IMR-90 (cell line): ENCODE measurements around the gene SEMA6A. TPM values are rescaled to one million over a fixed set of nuclear protein-coding genes. Genes with fewer than 3 reads are reported as not detected.

Experiments used
- ATAC-seq: fragments of 200-7000 bp; cut with Tn5 transposase; 2 replicates; pipeline ENCODE4 v1.9.1; 2020; ENCODE audit warnings: low read depth, mild to moderate bottlenecking, moderate library complexity
- BruUV-seq: library from RNA; stranded (reverse); fragments of 400-500 nt; replicated peaks from 2 replicates; lab custom pipeline; 2021; lab: Mats Ljungman, UMichigan
- CTCF ChIA-PET: fragments of 300-600 bp; formaldehyde crosslinking; extraction: SDS; loops from one replicate; lab custom pipeline; 2021; ENCODE audit warnings: antibody characterized with exemption; lab: Yijun Ruan, JAX
- POLR2A ChIA-PET: fragments of 300-600 bp; sonication (Branson Sonifier 250); formaldehyde crosslinking; loops from one replicate; lab custom pipeline; 2022; ENCODE audit warnings: antibody characterized with exemption; ENCODE audit not compliant: unreplicated experiment; lab: Charles Lee
- DNase-seq: peaks from one replicate; pipeline ENCODE4 v3.0.0; 2013
- H2AFZ ChIP-seq: replicated peaks from 2 replicates; pipeline ENCODE3; 2013; ENCODE audit warnings: low read length, mild to moderate bottlenecking; ENCODE audit not compliant: poor library complexity
- H2AK5ac ChIP-seq: 2 replicates; pipeline ENCODE4 v1.6.1; 2013; ENCODE audit warnings: low read depth, low read length, inconsistent platforms
- H2AK9ac ChIP-seq: replicated peaks from 2 replicates; pipeline ENCODE3; 2013; ENCODE audit warnings: mild to moderate bottlenecking, low read depth, low read length, moderate library complexity; ENCODE audit not compliant: poor library complexity
- H2BK120ac ChIP-seq: 2 replicates; pipeline ENCODE4 v1.6.1; 2013; ENCODE audit warnings: low read depth, low read length, inconsistent platforms
- H2BK15ac ChIP-seq: 3 replicates; pipeline ENCODE4 v1.6.1; 2013; ENCODE audit warnings: low read depth, low read length, inconsistent platforms
- H2BK20ac ChIP-seq: 2 replicates; pipeline ENCODE4 v1.6.1; 2013; ENCODE audit warnings: low read depth, mild to moderate bottlenecking, inconsistent platforms, low read length, moderate library complexity
- H2BK5ac ChIP-seq: 2 replicates; pipeline ENCODE4 v1.6.1; 2013; ENCODE audit warnings: mild to moderate bottlenecking, low read depth, low read length, inconsistent platforms; ENCODE audit not compliant: poor library complexity, severe bottlenecking
- H3K14ac ChIP-seq: replicated peaks from 2 replicates; pipeline ENCODE4 v1.6.1; 2013; ENCODE audit warnings: low read depth, low read length, inconsistent platforms
- H3K18ac ChIP-seq: 2 replicates; pipeline ENCODE4 v1.6.1; 2013; ENCODE audit warnings: low read depth, low read length, control low read depth
- H3K23ac ChIP-seq: 2 replicates; pipeline ENCODE4 v1.6.1; 2013; ENCODE audit warnings: low read depth, low read length, inconsistent platforms
- H3K27ac ChIP-seq: 2 replicates; pipeline ENCODE4 v1.5.1; 2013; ENCODE audit warnings: mild to moderate bottlenecking, control low read depth, low read length; ENCODE audit not compliant: insufficient read depth
- H3K27me3 ChIP-seq: 2 replicates; pipeline ENCODE4 v1.6.1; 2013; ENCODE audit warnings: low read length; ENCODE audit not compliant: control insufficient read depth, insufficient read depth
- H3K36me3 ChIP-seq: 2 replicates; pipeline ENCODE4 v1.6.1; 2013; ENCODE audit warnings: low read length, mixed read lengths; ENCODE audit not compliant: control insufficient read depth, insufficient read depth
- H3K4ac ChIP-seq: 2 replicates; pipeline ENCODE4 v1.6.1; 2013; ENCODE audit warnings: low read depth, low read length, inconsistent platforms
- H3K4me1 ChIP-seq: 2 replicates; pipeline ENCODE4 v1.6.1; 2013; ENCODE audit warnings: low read length, mixed read lengths; ENCODE audit not compliant: control insufficient read depth, insufficient read depth
- H3K4me2 ChIP-seq: 2 replicates; pipeline ENCODE4 v1.6.1; 2013; ENCODE audit warnings: low read depth, mild to moderate bottlenecking, control low read depth, low read length, moderate library complexity
- H3K4me3 ChIP-seq: 2 replicates; pipeline ENCODE4 v1.5.1; 2013; ENCODE audit warnings: low read depth, mild to moderate bottlenecking, control low read depth, low read length, moderate library complexity; ENCODE audit not compliant: insufficient read depth
- H3K56ac ChIP-seq: 2 replicates; pipeline ENCODE4 v1.6.1; 2013; ENCODE audit warnings: low read length, inconsistent platforms; ENCODE audit not compliant: insufficient read depth; ENCODE audit errors: extremely low read depth
- H3K79me1 ChIP-seq, 2 experiments: 2 replicates each; pipeline ENCODE4 v1.6.1; 2013; ENCODE audit warnings: low read length in 2 of 2, inconsistent platforms in 1 of 2, low read depth in 1 of 2
- H3K9ac ChIP-seq: 2 replicates; pipeline ENCODE4 v1.6.1; 2013; ENCODE audit warnings: low read depth, low read length, control low read depth
- H3K9me1 ChIP-seq: 2 replicates; pipeline ENCODE4 v1.6.1; 2013; ENCODE audit warnings: low read length, inconsistent platforms; ENCODE audit not compliant: insufficient read depth
- H3K9me3 ChIP-seq: 2 replicates; pipeline ENCODE4 v1.6.1; 2013; ENCODE audit warnings: low read length; ENCODE audit not compliant: control insufficient read depth, insufficient read depth
- H4K20me1 ChIP-seq: 2 replicates; pipeline ENCODE4 v1.6.1; 2013; ENCODE audit warnings: low read length, inconsistent platforms; ENCODE audit not compliant: insufficient read depth
- H4K5ac ChIP-seq: 2 replicates; pipeline ENCODE4 v1.6.1; 2013; ENCODE audit warnings: mild to moderate bottlenecking, low read depth, low read length, control low read depth
- H4K8ac ChIP-seq, 2 experiments: 2 replicates each; pipeline ENCODE4 v1.6.1; 2013; ENCODE audit warnings: low read depth in 2 of 2, low read length in 2 of 2, control low read depth in 1 of 2, inconsistent platforms in 1 of 2
- H4K91ac ChIP-seq: 2 replicates; pipeline ENCODE4 v1.6.1; 2013; ENCODE audit warnings: low read depth, low read length, inconsistent platforms; ENCODE audit not compliant: insufficient read depth
- BHLHE40 ChIP-seq: fragments of 150-350 bp; IDR thresholded peaks from 2 replicates; pipeline ENCODE4 v1.6.1; 2016; ENCODE audit warnings: mild to moderate bottlenecking, low read depth, low read length
- CHD1 ChIP-seq: IDR thresholded peaks from 2 replicates; pipeline ENCODE4 v1.6.1; 2012; ENCODE audit warnings: low read depth, low read length, improper control_type of control experiment
- FOS ChIP-seq: fragments of 150-350 bp; IDR thresholded peaks from 2 replicates; pipeline ENCODE4 v1.6.1; 2016; ENCODE audit warnings: low read depth, low read length
- MXI1 ChIP-seq: IDR thresholded peaks from 2 replicates; pipeline ENCODE4 v1.6.1; 2012; ENCODE audit warnings: low read depth, mild to moderate bottlenecking, low read length, moderate library complexity, borderline replicate concordance
- RCOR1 ChIP-seq: IDR thresholded peaks from 2 replicates; pipeline ENCODE4 v1.6.1; 2012; ENCODE audit warnings: mild to moderate bottlenecking, low read length, improper control_type of control experiment; ENCODE audit not compliant: insufficient replicate concordance
- WGBS, 2 experiments: methylation state at CpG; one replicate each; pipeline versions ENCODE4 v1.1.5 to v1.1.7; 2013; ENCODE audit warnings: missing lambda C conversion rate in 2 of 2; ENCODE audit not compliant: insufficient read length in 1 of 2; ENCODE audit errors: extremely low coverage in 2 of 2; 5-methylcytosine and 5-hydroxymethylcytosine counted together
- dilution Hi-C: fragments of 300-500 bp; cut with HindIII; formaldehyde crosslinking; loops from one replicate; pipeline ENCODE4 v1.14.3; 2018; ENCODE audit warnings: low sequenced_read_pairs; ENCODE audit not compliant: unreplicated experiment
- in situ Hi-C: fragments of 300-500 bp; cut with MboI; formaldehyde crosslinking; loops from 3 replicates; pipeline ENCODE4 v1.14.3; 2019; ENCODE audit warnings: low sequenced_read_pairs, inconsistent platforms, mixed read lengths
- intact Hi-C: fragments of 100-400 bp; cut with micrococcal nuclease; formaldehyde crosslinking; loops from 2 replicates; pipeline ENCODE4 v1.10.0; 2022
- polyA plus RNA-seq, 3 experiments: library from polyadenylated mRNA; depleted of rRNA; stranded (reverse); fragments of >200 nt; gene quantifications; 2 replicates each; pipeline ENCODE4 v1.2.3, GENCODE V29; 2012; ENCODE audit warnings: low replicate concordance in 1 of 3
- total RNA-seq: library from RNA; depleted of rRNA; stranded (reverse); fragments of >200 nt; gene quantifications from 2 replicates; pipeline ENCODE4 v1.2.3, GENCODE V29; 2012

SEMA6A gene
- total and polyA plus RNA-seq, 2 of the 4 experiments (the other 2 are of a cell fraction): 0.27 to 0.36 TPM

DNA sequence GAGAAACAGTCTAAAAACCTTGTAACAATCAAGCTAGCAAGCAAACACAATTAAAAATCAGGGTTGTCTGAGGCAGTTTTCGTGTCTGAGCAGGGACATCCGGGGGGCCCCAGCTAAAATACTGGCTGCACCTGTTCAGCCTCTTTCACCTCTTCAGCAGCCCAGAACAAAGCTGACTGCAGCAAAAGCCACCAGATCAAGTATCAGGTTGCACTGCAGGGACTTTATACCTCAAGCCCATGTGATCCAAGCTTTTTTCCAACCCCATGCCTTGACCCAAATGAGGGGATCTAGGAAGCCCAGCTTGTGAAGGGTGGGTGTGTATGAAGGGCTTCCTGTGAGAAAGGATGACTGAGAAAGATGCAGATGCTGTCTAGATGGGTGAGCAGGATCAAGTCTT lies 133.4 kb downstream of the SEMA6A start:
- Histone ChIP-seq H4K91ac (no peak overlapping the region), H2BK120ac (no peak overlapping the region), H4K5ac (no peak overlapping the region), H2BK15ac (no peak overlapping the region), H3K27ac (no peak overlapping the region), H3K4ac (no peak overlapping the region), H2BK20ac (no peak overlapping the region), H3K4me1 (no peaks in the 10 kb centered on the region), H3K9me3 (no peaks in the 10 kb centered on the region), H2BK5ac (no peak overlapping the region), H3K4me2 (no peak overlapping the region), H2AFZ (no peak overlapping the region), H3K4me3 (no peak overlapping the region), H3K18ac (no peak overlapping the region), H3K56ac (no peak overlapping the region), H2AK5ac (no peak overlapping the region), H3K36me3 (no peaks in the 10 kb centered on the region), H3K27me3 (no peaks in the 10 kb centered on the region; the same call in none of the 2 replicates), H4K8ac (no peak overlapping the region), H3K23ac (no peak overlapping the region), H3K14ac (no peak overlapping the region), H4K20me1 (no peaks in the 10 kb centered on the region), H2AK9ac (no peak overlapping the region), H3K79me1 (no peaks in the 10 kb centered on the region), H3K9me1 (no peaks in the 10 kb centered on the region), H3K9ac (no peak overlapping the region)
- BruUV-seq: no TSS peak
- no peak for TF ChIP-seq CHD1
- TF ChIP-seq RCOR1: no peak
- TF ChIP-seq BHLHE40: no peak
- TF ChIP-seq MXI1: no peak
- no peak for TF ChIP-seq FOS
- ATAC-seq (no peak), DNase-seq (no peak)
- no CpG with 5 or more reads among the region's 2 CpGs for WGBS, 2 experiments
- CTCF ChIA-PET: no interaction called here
- intact Hi-C loops (no loop called here), dilution Hi-C loops (no loop called here), in situ Hi-C loops (no loop called here)
- POLR2A ChIA-PET: no interaction called here
